HepG2 (cell line): ENCODE results near the gene SYNJ2. TPM values are rescaled to one million over a fixed set of nuclear protein-coding genes. Genes with fewer than 3 reads are reported as not detected.

Experiments
- ATF1 ChIP-seq: IDR thresholded peaks from 2 replicates; pipeline ENCODE4 v1.6.1; 2016; ENCODE audit warnings: mild to moderate bottlenecking, control low read depth
- CREM ChIP-seq, 2 experiments: sonication (generic) in 1 of 2; formaldehyde crosslinking in 1 of 2; IDR thresholded peaks; 2 replicates each; pipeline versions ENCODE4 v1.4.0 to v1.6.1; 2016 to 2020; ENCODE audit warnings: antibody characterized with exemption in 1 of 2, mild to moderate bottlenecking in 1 of 2, missing genetic modification reagents in 1 of 2
- FOXJ3 ChIP-seq: sonication (generic); formaldehyde crosslinking; IDR thresholded peaks from 2 replicates; pipeline ENCODE4 v1.4.0; 2020; ENCODE audit warnings: missing genetic modification reagents, mild to moderate bottlenecking, borderline replicate concordance
- NFATC3 ChIP-seq: sonication (generic); formaldehyde crosslinking; IDR thresholded peaks from 2 replicates; pipeline ENCODE4 v1.5.1; 2020; ENCODE audit warnings: mild to moderate bottlenecking, missing genetic modification reagents
- NFE2L1 ChIP-seq: sonication (generic); formaldehyde crosslinking; IDR thresholded peaks from 2 replicates; pipeline ENCODE4 v1.4.0; 2020; ENCODE audit warnings: missing genetic modification reagents, mild to moderate bottlenecking, borderline replicate concordance
- NFIB ChIP-seq: sonication (generic); formaldehyde crosslinking; IDR thresholded peaks from 2 replicates; pipeline ENCODE4 v1.9.0; 2021; ENCODE audit warnings: missing genetic modification reagents, mild to moderate bottlenecking, borderline replicate concordance
- NR2F1 ChIP-seq, 2 experiments: fragments of 450-650 bp in 1 of 2; formaldehyde crosslinking in 1 of 2; IDR thresholded peaks; 2 replicates each; pipeline versions ENCODE4 v1.5.0 to v1.6.1; 2016 to 2020; ENCODE audit warnings: mild to moderate bottlenecking in 1 of 2, missing compliant biosample characterization in 1 of 2, missing genetic modification reagents in 1 of 2, moderate library complexity in 1 of 2
- SP1 ChIP-seq, 2 experiments: fragments of 450-650 bp in 1 of 2; sonication (generic) in 1 of 2; formaldehyde crosslinking in 1 of 2; IDR thresholded peaks; 2 replicates each; pipeline versions ENCODE4 v1.4.0 to v1.6.1; 2016 to 2020; ENCODE audit warnings: missing genetic modification reagents in 1 of 2
- ZBTB8A ChIP-seq: sonication (generic); formaldehyde crosslinking; IDR thresholded peaks from 2 replicates; pipeline ENCODE4 v1.4.0; 2020; ENCODE audit warnings: mild to moderate bottlenecking, low read depth, missing genetic modification reagents, borderline replicate concordance
- ZIK1 ChIP-seq: sonication (generic); formaldehyde crosslinking; IDR thresholded peaks from 2 replicates; pipeline ENCODE4 v1.5.0; 2020; ENCODE audit warnings: mild to moderate bottlenecking, low read depth, missing genetic modification reagents, borderline replicate concordance
- ZMYM2 ChIP-seq: sonication (generic); formaldehyde crosslinking; IDR thresholded peaks from 2 replicates; pipeline ENCODE4 v1.8.0; 2022; ENCODE audit warnings: mild to moderate bottlenecking, missing genetic modification reagents
- ZMYM4 ChIP-seq: sonication (generic); formaldehyde crosslinking; IDR thresholded peaks from 2 replicates; pipeline ENCODE4 v1.8.1; 2023; ENCODE audit warnings: mild to moderate bottlenecking, missing genetic modification reagents
- ZNF256 ChIP-seq: sonication (generic); formaldehyde crosslinking; conservative IDR thresholded peaks from 2 replicates; pipeline ENCODE4 v1.4.0; 2020; ENCODE audit warnings: missing genetic modification reagents
- ZNF383 ChIP-seq: sonication (generic); formaldehyde crosslinking; IDR thresholded peaks from 2 replicates; pipeline ENCODE4 v1.4.0; 2020; ENCODE audit warnings: missing genetic modification reagents, mild to moderate bottlenecking, borderline replicate concordance
- ZNF441 ChIP-seq: sonication (generic); formaldehyde crosslinking; IDR thresholded peaks from 2 replicates; pipeline ENCODE4 v1.7.0; 2021; ENCODE audit warnings: missing genetic modification reagents, borderline replicate concordance
- ZNF550 ChIP-seq: sonication (generic); formaldehyde crosslinking; IDR thresholded peaks from 2 replicates; pipeline ENCODE4 v1.4.0; 2020; ENCODE audit warnings: mild to moderate bottlenecking, missing genetic modification reagents, borderline replicate concordance
- ZNF570 ChIP-seq: sonication (generic); formaldehyde crosslinking; IDR thresholded peaks from 2 replicates; pipeline ENCODE4 v1.4.0; 2020; ENCODE audit warnings: mild to moderate bottlenecking, missing genetic modification reagents, borderline replicate concordance
- ZNF660 ChIP-seq: sonication (generic); formaldehyde crosslinking; IDR thresholded peaks from 2 replicates; pipeline ENCODE4 v1.5.1; 2020; ENCODE audit warnings: mild to moderate bottlenecking, low read depth, missing genetic modification reagents, borderline replicate concordance
- ZNF7 ChIP-seq: IDR thresholded peaks from 2 replicates; pipeline ENCODE4 v1.6.1; 2016; ENCODE audit warnings: missing biosample characterization, missing genetic modification reagents
- ZUFSP ChIP-seq: sonication (generic); formaldehyde crosslinking; IDR thresholded peaks from 2 replicates; pipeline ENCODE4 v1.9.0; 2021; ENCODE audit warnings: missing genetic modification reagents, mild to moderate bottlenecking, borderline replicate concordance
- polyA plus RNA-seq, 8 experiments: library from polyadenylated mRNA; depleted of rRNA in 3 of 8; stranded (reverse) in 7 of 8; unstranded in 1 of 8; fragments of >200 nt; fragmentation: Illumina TruSeq in 4 of 8; extraction: Trizol in 4 of 8; gene quantifications; 2 replicates each; pipeline versions ENCODE4 v1.2.1 to v1.2.3, GENCODE V29; 2011 to 2016; ENCODE audit warnings: low read depth in 4 of 8, missing spikeins in 1 of 8, mixed read lengths in 1 of 8; ENCODE audit not compliant: insufficient read depth in 1 of 8
- total RNA-seq, 5 experiments: library from RNA; depleted of rRNA; stranded (reverse); fragments of >200 nt; fragmentation: Illumina TruSeq; extraction: Trizol; gene quantifications; 2 replicates each; pipeline ENCODE4 v1.2.3, GENCODE V29; 2016; ENCODE audit warnings: low read depth in 1 of 5
- TF ChIP-seq, protein P1 (sequence below): sonication (generic); formaldehyde crosslinking; IDR thresholded peaks from 2 replicates; pipeline ENCODE4 v1.5.1; 2020; ENCODE audit warnings: mild to moderate bottlenecking, missing genetic modification reagents
- TF ChIP-seq, protein P2 (sequence below): IDR thresholded peaks from 2 replicates; pipeline ENCODE4 v1.6.1; 2016; ENCODE audit warnings: control low read depth

The SYNJ2 gene
- total and polyA plus RNA-seq, 2 of the 13 experiments (the other 11 are each of a cell fraction or from before 2014, with no cell fraction given): 39.1 to 57.6 TPM

- TF ChIP-seq ZNF441 (CRISPR knock-in tag) (no peak), ZNF383 (CRISPR knock-in tag) (0 out of 2 replicates have a peak, but pooled peaks have one; percentile 36), NFATC3 (CRISPR knock-in tag) (no peak), ATF1 (CRISPR knock-in tag) (no peak), NR2F1 (CRISPR knock-in tag; IDR thresholded peaks at IDR 0.05) (no peak), ZMYM4 (CRISPR knock-in tag) (no peak), FOXJ3 (peak; percentile 46; the same call in 1 of the 2 replicates), ZBTB8A (no peak), ZNF7 (CRISPR knock-in tag) (no peak), NFIB (CRISPR knock-in tag) (no peak), ZNF570 (CRISPR knock-in tag) (no peak), ZMYM2 (CRISPR knock-in tag) (0 out of 2 replicates have a peak, but pooled peaks have one; percentile 54), ZUFSP (no peak), CREM (IDR thresholded peaks at IDR 0.05) (no peak), CREM (CRISPR knock-in tag; IDR thresholded peaks at IDR 0.05) (no peak), SP1 (IDR thresholded peaks at IDR 0.05) (no peak), SP1 (CRISPR knock-in tag; IDR thresholded peaks at IDR 0.05) (no peak), NFE2L1 (CRISPR knock-in tag) (no peak), ZNF550 (CRISPR knock-in tag) (no peak), ZNF256 (CRISPR knock-in tag) (no peak), ZIK1 (CRISPR knock-in tag) (no peak), ZNF660 (no peak)
- TF ChIP-seq, protein P1, sequence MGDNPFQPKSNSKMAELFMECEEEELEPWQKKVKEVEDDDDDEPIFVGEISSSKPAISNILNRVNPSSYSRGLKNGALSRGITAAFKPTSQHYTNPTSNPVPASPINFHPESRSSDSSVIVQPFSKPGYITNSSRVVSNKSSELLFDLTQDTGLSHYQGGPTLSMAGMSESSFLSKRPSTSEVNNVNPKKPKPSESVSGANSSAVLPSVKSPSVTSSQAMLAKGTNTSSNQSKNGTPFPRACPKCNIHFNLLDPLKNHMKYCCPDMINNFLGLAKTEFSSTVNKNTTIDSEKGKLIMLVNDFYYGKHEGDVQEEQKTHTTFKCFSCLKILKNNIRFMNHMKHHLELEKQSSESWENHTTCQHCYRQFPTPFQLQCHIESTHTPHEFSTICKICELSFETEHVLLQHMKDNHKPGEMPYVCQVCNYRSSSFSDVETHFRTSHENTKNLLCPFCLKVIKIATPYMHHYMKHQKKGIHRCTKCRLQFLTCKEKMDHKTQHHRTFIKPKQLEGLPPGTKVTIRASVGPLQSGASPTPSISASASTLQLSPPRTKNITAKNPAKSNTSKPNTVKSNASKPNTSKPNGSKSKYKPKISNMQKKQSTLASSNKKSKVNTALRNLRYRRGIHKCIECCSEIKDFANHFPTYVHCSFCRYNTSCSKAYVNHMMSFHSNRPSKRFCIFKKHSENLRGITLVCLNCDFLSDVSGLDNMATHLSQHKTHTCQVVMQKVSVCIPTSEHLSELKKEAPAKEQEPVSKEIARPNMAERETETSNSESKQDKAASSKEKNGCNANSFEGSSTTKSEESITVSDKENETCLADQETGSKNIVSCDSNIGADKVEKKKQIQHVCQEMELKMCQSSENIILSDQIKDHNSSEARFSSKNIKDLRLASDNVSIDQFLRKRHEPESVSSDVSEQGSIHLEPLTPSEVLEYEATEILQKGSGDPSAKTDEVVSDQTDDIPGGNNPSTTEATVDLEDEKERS: peak; percentile 91; the same call in 1 of the 2 replicates
- TF ChIP-seq, protein P2, sequence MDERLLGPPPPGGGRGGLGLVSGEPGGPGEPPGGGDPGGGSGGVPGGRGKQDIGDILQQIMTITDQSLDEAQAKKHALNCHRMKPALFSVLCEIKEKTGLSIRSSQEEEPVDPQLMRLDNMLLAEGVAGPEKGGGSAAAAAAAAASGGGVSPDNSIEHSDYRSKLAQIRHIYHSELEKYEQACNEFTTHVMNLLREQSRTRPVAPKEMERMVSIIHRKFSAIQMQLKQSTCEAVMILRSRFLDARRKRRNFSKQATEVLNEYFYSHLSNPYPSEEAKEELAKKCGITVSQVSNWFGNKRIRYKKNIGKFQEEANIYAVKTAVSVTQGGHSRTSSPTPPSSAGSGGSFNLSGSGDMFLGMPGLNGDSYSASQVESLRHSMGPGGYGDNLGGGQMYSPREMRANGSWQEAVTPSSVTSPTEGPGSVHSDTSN: no peak
Observed at GRCh38 chr6:158013904-158014504, 32.3 kb downstream of the SYNJ2 start (continued).
